ENCODE results near the gene TPM2.
A peak's percentile ranks its signal among the peaks of the same experiment; 100 is the strongest.
"Not testable (repeated sequence)": the region's sequence is repeated elsewhere in the genome, so short reads cannot be mapped to it uniquely, and the experiment has no call there.

The TPM2 gene

DNA sequence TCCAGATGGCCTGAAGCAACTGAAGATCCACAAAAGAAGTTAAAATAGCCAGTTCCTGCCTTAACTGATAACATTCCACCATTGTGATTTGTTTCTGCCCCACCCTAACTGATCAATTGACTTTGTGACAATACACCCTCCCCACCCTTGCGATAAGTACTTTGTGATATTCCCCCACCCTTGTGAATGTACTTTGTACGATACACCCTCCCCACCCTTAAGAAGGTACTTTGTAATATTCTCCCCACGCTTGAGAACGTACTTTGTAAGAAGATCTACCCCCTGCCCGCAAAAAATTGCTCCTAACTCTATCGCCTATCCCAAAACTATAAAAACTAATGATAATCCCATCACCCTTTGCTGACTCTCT is 52.9 kb downstream of the TPM2 start:
- DNase-seq (ENCODE audit: insufficient read length, low spot score); FAIRE-seq: not testable (repeated sequence)

GRCh38 chr9:35636135-35636876 is 53.4 kb downstream of the TPM2 start:
- FAIRE-seq, result peak; percentile 65
- no peak for DNase-seq (ENCODE audit: insufficient read length, low spot score)

DNA sequence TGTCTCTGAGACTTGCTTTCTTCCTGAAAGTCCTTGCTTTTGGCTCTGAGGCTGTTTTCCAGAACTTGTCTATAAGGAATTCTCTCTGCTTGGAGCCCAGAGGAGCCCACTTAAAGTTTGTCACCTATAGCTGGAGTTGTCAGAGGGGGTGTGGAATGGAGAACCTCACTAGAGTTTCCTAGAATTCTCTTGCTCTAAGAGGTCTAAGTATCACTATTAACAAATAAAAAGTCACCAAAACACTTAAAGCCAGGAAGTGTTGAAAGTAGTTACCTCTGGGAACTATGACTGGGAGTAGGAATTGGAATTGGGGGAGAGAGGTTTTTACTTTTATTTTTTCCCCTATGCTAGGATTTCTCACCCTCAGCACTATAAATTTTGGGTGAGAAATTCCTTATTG is 54.0 kb downstream of the TPM2 start:
- DNase-seq (ENCODE audit: insufficient read length, low spot score), result no peak
- no peak for FAIRE-seq

Measured in GM19239 (cell line).